ENCODE measurements around the gene ADGRG7. TPM values are rescaled to one million over a fixed set of nuclear protein-coding genes. Genes with fewer than 3 reads are reported as not detected.

The ADGRG7 gene
- polyA plus RNA-seq (ENCODE audit: low read depth in 6 of 6): not detected

DNA sequence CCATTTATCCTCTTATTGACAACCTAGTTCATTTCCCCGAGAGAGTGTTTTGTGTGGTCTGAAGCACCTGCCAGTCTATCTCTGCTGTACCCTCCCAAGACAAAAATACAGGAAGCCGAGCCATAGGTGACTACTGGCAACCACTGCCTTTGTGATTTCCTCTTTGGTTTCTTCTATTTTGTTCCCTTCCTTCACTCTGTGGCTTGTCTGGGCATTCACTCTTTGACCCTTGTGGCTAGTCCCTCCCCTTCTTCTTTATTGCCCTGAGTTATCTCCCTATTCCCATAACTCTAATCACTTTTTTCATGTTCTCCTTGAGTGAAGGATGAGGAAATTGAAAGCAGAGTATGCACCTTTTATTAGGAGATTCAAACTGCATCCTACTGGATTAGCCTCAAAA lies at the start of gene ADGRG7:
ADGRG7 (plus strand) TSS at position 297 of the 400 bp plus-strand sequence. CDS start 256 bp downstream, outside the sequence.
- H3K27ac Mint-ChIP-seq: peak within 1 kb of the TSS in 2 of 6 donors; percentile 44 to 47
- peaks cover 4 to 42% (median 18%) of the 10 kb centered on the region in 3 donors for H3K27me3 Mint-ChIP-seq

GRCh38 chr3:100560426-100560825 lies 49.0 kb upstream of the ADGRG7 start:
- H3K27me3 Mint-ChIP-seq: peaks cover 0 to 11% (median 0%) of the 10 kb centered on the region in 3 donors
- no peaks in the 10 kb centered on the region for H3K9me3 Mint-ChIP-seq
- H3K27ac Mint-ChIP-seq: no peak overlapping the region

More for the DNA sequence above, at the start of gene ADGRG7:
- Mint-ChIP-seq H3K9me3 (no peaks in the 10 kb centered on the region), H3K4me3 (peak within 1 kb of the TSS in 1 of 8 donors; percentile 62), H3K4me1 (peaks cover 4 to 10% (median 5%) of the 10 kb centered on the region in 3 donors), H3K36me3 (no peaks in the 10 kb centered on the region)
- no peak for DNase-seq
- ATAC-seq (ENCODE audit: low read depth in 2 of 2): no peak

GRCh38 chr3:100561459-100562158 lies 47.8 kb upstream of the ADGRG7 start:
- Mint-ChIP-seq H3K4me1 (no peaks in the 10 kb centered on the region), H3K9me3 (no peaks in the 10 kb centered on the region)
- DNase-seq: no peak

More at GRCh38 chr3:100560426-100560825, 49.0 kb upstream of the ADGRG7 start:
- Mint-ChIP-seq H3K36me3 (no peaks in the 10 kb centered on the region), H3K4me1 (no peaks in the 10 kb centered on the region), H3K4me3 (no peak overlapping the region)
- no peak for DNase-seq
- ATAC-seq (ENCODE audit: low read depth in 2 of 2): no peak

GRCh38 chr3:100562224-100562857 lies 47.1 kb upstream of the ADGRG7 start:
- Mint-ChIP-seq H3K27ac (no peak overlapping the region), H3K4me3 (no peak overlapping the region), H3K27me3 (peaks cover 0 to 11% (median 0%) of the 10 kb centered on the region in 3 donors), H3K9me3 (no peaks in the 10 kb centered on the region), H3K4me1 (no peaks in the 10 kb centered on the region), H3K36me3 (no peaks in the 10 kb centered on the region)
- DNase-seq: no peak
- ATAC-seq (ENCODE audit: low read depth in 2 of 2): no peak

More at GRCh38 chr3:100561459-100562158, 47.8 kb upstream of the ADGRG7 start:
- Mint-ChIP-seq H3K4me3 (no peak overlapping the region), H3K27ac (peak overlapping the region in 1 of 6 donors; percentile 13), H3K27me3 (peaks cover 0 to 11% (median 0%) of the 10 kb centered on the region in 3 donors), H3K36me3 (no peaks in the 10 kb centered on the region)
- ATAC-seq (ENCODE audit: low read depth in 2 of 2): no peak

GRCh38 chr3:100563228-100563627 lies 46.2 kb upstream of the ADGRG7 start:
- peaks cover 0 to 4% (median 0%) of the 10 kb centered on the region in 3 donors for H3K27me3 Mint-ChIP-seq
- H3K4me1 Mint-ChIP-seq: no peaks in the 10 kb centered on the region
- no peak for DNase-seq
- no peaks in the 10 kb centered on the region for H3K9me3 Mint-ChIP-seq
- H3K27ac Mint-ChIP-seq: no peak overlapping the region
- no peak for ATAC-seq (ENCODE audit: low read depth in 2 of 2)
- H3K36me3 Mint-ChIP-seq: no peaks in the 10 kb centered on the region
- H3K4me3 Mint-ChIP-seq: no peak overlapping the region

DNA sequence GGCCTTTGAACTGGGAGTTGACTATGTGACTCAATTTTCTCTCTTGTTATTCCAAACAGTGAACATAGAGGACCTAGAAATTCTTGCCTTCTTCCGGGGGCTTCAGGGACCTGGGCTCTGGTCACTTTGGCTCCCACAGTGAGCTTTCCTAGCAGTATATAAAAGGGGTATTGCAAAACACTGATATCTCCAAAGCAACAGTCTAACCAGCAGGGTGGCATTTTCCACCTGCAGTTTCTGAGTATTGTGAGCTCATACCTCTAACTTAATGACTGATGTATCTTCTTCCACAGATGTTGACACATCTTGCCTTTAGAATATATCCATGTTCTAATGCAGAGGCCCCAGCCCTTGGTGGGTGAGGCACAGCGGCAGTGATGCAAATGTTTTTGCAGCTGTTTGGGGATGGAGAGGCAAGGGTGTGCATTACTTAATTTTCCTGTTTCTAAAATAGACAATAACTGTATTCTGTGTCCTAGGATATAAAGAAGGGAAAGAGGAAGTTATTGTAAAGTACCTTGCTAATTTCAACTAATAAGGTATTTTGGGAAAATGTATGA lies 45.7 kb upstream of the ADGRG7 start:
- Mint-ChIP-seq H3K4me3 (no peak overlapping the region), H3K27ac (no peak overlapping the region), H3K9me3 (no peaks in the 10 kb centered on the region), H3K4me1 (no peaks in the 10 kb centered on the region), H3K36me3 (no peaks in the 10 kb centered on the region), H3K27me3 (peaks cover 0 to under 1% (median 0%) of the 10 kb centered on the region in 3 donors)
- DNase-seq (no peak), ATAC-seq (ENCODE audit: low read depth in 2 of 2) (no peak)

- Mint-ChIP-seq H3K36me3 (no peaks in the 10 kb centered on the region), H3K4me1 (no peaks in the 10 kb centered on the region), H3K4me3 (no peak overlapping the region), H3K27me3 (peaks cover 6 to 9% (median 8%) of the 10 kb centered on the region in 3 donors), H3K9me3 (peaks cover 0 to 2% (median 0%) of the 10 kb centered on the region in 7 donors), H3K27ac (no peak overlapping the region)
- ATAC-seq (ENCODE audit: low read depth in 2 of 2) (no peak), DNase-seq (no peak)
These were observed 38.6 kb upstream of the ADGRG7 start for GRCh38 chr3:100570811-100571210.

DNA sequence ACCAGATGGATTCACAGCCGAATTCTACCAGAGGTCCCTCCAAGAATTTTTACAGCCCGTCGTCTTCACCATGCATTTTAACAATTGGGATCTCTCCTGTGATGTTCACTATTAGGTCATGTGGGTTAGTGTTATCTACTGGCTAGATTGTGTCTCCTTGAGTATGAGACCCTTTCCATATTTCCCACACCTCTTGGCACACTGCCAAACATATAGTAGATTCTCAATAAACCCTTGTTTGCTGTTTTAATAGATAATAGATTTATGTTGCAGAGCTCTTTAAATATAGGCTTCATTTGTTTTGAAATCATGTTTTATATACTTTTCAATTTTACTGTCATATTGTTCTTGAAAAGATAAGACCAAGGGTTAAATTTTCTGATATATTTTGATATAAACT lies 34.9 kb upstream of the ADGRG7 start:
- Mint-ChIP-seq H3K4me3 (no peak overlapping the region), H3K27me3 (peaks cover 0 to 14% (median under 1%) of the 10 kb centered on the region in 3 donors), H3K9me3 (peaks cover 0 to 2% (median 0%) of the 10 kb centered on the region in 7 donors), H3K36me3 (no peaks in the 10 kb centered on the region), H3K27ac (no peak overlapping the region), H3K4me1 (no peaks in the 10 kb centered on the region)
- DNase-seq (no peak), ATAC-seq (ENCODE audit: low read depth in 2 of 2) (no peak)

DNA sequence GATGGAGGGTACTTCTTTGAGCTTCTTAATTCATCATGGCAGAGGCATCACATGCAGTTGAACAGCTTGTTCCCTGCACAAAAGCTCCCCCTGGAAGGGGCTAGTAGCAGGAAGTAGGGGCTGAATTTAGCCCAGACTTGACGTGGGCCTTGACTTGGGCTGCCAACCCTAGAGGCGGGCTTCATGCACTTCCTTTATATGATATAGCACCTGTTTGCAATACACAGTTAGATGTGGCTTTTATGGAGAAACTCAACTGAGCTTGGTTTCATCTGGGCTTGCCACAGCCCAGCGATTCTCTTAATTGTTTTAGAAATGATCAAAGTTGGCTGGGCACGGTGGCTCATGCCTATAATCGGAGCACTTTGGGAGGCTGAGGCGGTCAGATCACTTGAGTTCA lies 33.7 kb upstream of the ADGRG7 start:
- H3K36me3 Mint-ChIP-seq: no peaks in the 10 kb centered on the region
- DNase-seq: no peak

DNA sequence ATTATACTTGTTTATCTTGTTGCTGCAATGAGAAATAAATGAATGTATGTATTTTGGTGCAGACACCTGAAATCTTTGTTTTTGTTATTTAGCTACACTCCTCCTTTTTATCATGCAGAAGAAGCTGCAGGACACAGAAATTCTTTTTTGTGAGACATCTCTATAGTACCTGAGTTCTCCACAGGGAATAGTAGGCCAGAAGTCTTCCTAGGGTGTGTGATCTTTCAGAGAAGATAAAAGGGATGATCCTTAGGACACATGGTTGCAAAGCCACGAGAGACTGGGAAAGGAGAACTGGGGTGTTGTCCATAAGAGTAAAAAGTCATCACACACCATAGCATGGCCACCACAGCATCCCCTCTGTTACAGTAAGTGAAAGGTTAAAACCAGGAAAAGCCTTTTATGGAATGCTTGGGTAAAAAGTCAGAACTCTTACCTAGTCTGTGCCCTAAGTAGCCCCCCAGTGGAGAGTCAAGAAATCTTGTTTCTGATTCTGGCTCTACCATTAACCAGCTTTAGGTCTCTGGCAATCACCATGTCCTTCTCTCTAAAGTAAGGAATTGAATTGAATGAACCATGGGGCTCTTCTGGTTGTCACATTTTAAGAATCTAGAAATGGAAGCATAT lies 31.9 kb upstream of the ADGRG7 start:
- Mint-ChIP-seq H3K4me1 (no peaks in the 10 kb centered on the region), H3K9me3 (peaks cover 0 to 2% (median 0%) of the 10 kb centered on the region in 7 donors), H3K36me3 (no peaks in the 10 kb centered on the region), H3K27ac (no peak overlapping the region), H3K27me3 (peaks cover 0 to 19% (median 17%) of the 10 kb centered on the region in 3 donors), H3K4me3 (no peak overlapping the region)
- DNase-seq (no peak), ATAC-seq (ENCODE audit: low read depth in 2 of 2) (no peak)

More for the DNA sequence above, 33.7 kb upstream of the ADGRG7 start:
- Mint-ChIP-seq H3K27me3 (peaks cover 0 to 19% (median 10%) of the 10 kb centered on the region in 3 donors), H3K4me3 (no peak overlapping the region), H3K4me1 (no peaks in the 10 kb centered on the region), H3K9me3 (peaks cover 0 to 2% (median 0%) of the 10 kb centered on the region in 7 donors), H3K27ac (no peak overlapping the region)
- no peak for ATAC-seq (ENCODE audit: low read depth in 2 of 2)

DNA sequence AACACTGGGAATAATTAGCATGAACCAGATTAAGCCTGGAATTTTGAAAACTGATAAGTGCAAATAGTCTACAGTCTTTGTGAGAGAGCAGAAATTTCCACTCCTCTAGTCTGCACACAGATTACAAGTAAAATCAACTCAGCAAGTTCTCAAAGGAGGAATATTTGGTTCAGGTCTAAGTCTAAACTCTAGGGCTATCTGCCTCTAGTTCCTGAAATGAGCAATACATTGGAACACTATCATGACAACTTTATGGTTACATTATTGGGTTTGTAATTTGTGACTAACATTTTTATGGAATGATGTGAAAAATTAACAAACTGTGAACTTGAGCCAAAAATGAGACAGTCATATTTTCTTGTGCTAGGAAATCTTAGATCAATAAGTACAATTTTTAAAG lies 30.8 kb upstream of the ADGRG7 start:
- DNase-seq (no peak), ATAC-seq (ENCODE audit: low read depth in 2 of 2) (no peak)
- Mint-ChIP-seq H3K9me3 (no peaks in the 10 kb centered on the region), H3K36me3 (no peaks in the 10 kb centered on the region), H3K4me1 (no peaks in the 10 kb centered on the region), H3K4me3 (no peak overlapping the region), H3K27me3 (peaks cover 0 to 19% (median 17%) of the 10 kb centered on the region in 3 donors), H3K27ac (no peak overlapping the region)

DNA sequence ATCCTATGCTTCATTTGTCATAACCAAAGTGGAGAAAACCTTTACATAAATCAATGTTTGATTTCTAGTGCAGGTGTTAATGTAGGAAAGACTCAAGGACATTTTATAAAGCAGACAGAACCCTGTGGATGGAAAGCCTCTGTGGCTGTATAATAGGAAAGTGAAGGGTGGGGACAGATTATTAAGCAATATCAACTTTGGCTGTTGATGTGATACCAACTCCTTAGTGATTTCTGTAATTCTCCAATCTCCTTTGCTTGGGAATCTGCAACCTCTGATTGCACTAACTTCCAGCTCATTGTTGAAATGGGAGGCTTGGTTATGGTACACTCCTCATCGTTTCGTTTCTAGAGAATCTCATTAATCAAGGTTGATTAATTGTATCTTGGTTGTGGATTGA lies 29.3 kb upstream of the ADGRG7 start:
- H3K27ac Mint-ChIP-seq: no peak overlapping the region
- H3K4me3 Mint-ChIP-seq: no peak overlapping the region
- no peak for ATAC-seq (ENCODE audit: low read depth in 2 of 2)
- H3K9me3 Mint-ChIP-seq: no peaks in the 10 kb centered on the region
- H3K36me3 Mint-ChIP-seq: no peaks in the 10 kb centered on the region
- no peak for DNase-seq
- no peaks in the 10 kb centered on the region for H3K4me1 Mint-ChIP-seq
- peaks cover 0 to 17% (median 10%) of the 10 kb centered on the region in 3 donors for H3K27me3 Mint-ChIP-seq

- H3K4me1 Mint-ChIP-seq: no peaks in the 10 kb centered on the region
- ATAC-seq (ENCODE audit: low read depth in 2 of 2): no peak
- no peak overlapping the region for H3K4me3 Mint-ChIP-seq
These were observed 27.8 kb upstream of the ADGRG7 start for GRCh38 chr3:100581650-100582049.

More at GRCh38 chr3:100581650-100582049, 27.8 kb upstream of the ADGRG7 start:
- no peaks in the 10 kb centered on the region for H3K9me3 Mint-ChIP-seq
- no peak overlapping the region for H3K27ac Mint-ChIP-seq
- H3K36me3 Mint-ChIP-seq: no peaks in the 10 kb centered on the region
- no peak for DNase-seq
- H3K27me3 Mint-ChIP-seq: peaks cover 0 to 21% (median 10%) of the 10 kb centered on the region in 3 donors
